Measurements from ENCODE around the gene SKAP2. TPM values are rescaled to one million over a fixed set of nuclear protein-coding genes. Genes with fewer than 3 reads are reported as not detected.

The SKAP2 gene
- polyA plus RNA-seq (2012; ENCODE audit: insufficient read depth, insufficient read length, low read depth) = 0.20 TPM

GRCh38 chr7:26864309-26865093 lies at the start of gene SKAP2:
Gene SKAP2, minus strand, starts transcription at chr7:26864590. Its CDS starts 161 bp downstream, at chr7:26864429.
- peaks cover 28% of the 10 kb centered on the region for H3K27me3 ChIP-seq
- H3K4me3 ChIP-seq (ENCODE audit: low read depth, low read length) = peak within 1 kb of the TSS; percentile 77
- DNase-seq = peak; percentile 98
- no peak for TF ChIP-seq CTCF (IDR thresholded peaks at IDR 0.05; ENCODE audit: low read depth, low read length)
- H3K4me1 ChIP-seq = no peaks in the 10 kb centered on the region
- no peaks in the 10 kb centered on the region for H3K36me3 ChIP-seq
- H3K9me3 ChIP-seq = no peaks in the 10 kb centered on the region

- H3K4me3 ChIP-seq (ENCODE audit: low read depth, low read length) = no peak overlapping the region
- H3K27me3 ChIP-seq = peaks cover 23% of the 10 kb centered on the region
- no peak for DNase-seq
- H3K36me3 ChIP-seq = no peaks in the 10 kb centered on the region
- TF ChIP-seq CTCF (IDR thresholded peaks at IDR 0.05; ENCODE audit: low read depth, low read length) = no peak
- H3K4me1 ChIP-seq = no peaks in the 10 kb centered on the region
- no peaks in the 10 kb centered on the region for H3K9me3 ChIP-seq
These were observed 48.6 kb upstream of the SKAP2 start for GRCh38 chr7:26912933-26913536.

GRCh38 chr7:26912338-26912737 lies 47.9 kb upstream of the SKAP2 start:
- Histone ChIP-seq H3K9me3 (no peaks in the 10 kb centered on the region), H3K4me1 (no peaks in the 10 kb centered on the region), H3K36me3 (no peaks in the 10 kb centered on the region), H3K27me3 (peaks cover 20% of the 10 kb centered on the region), H3K4me3 (ENCODE audit: low read depth, low read length) (no peak overlapping the region)
- TF ChIP-seq CTCF (IDR thresholded peaks at IDR 0.05; ENCODE audit: low read depth, low read length) = no peak
- no peak for DNase-seq

- H3K4me1 ChIP-seq = no peaks in the 10 kb centered on the region
- TF ChIP-seq CTCF (IDR thresholded peaks at IDR 0.05; ENCODE audit: low read depth, low read length) = no peak
These were observed 45.8 kb upstream of the SKAP2 start for GRCh38 chr7:26910221-26910620.

GRCh38 chr7:26900251-26900650 lies 35.9 kb upstream of the SKAP2 start:
- Histone ChIP-seq H3K27me3 (no peaks in the 10 kb centered on the region), H3K4me1 (no peaks in the 10 kb centered on the region), H3K9me3 (no peaks in the 10 kb centered on the region), H3K4me3 (ENCODE audit: low read depth, low read length) (no peak overlapping the region), H3K36me3 (no peaks in the 10 kb centered on the region)
- TF ChIP-seq CTCF (IDR thresholded peaks at IDR 0.05; ENCODE audit: low read depth, low read length) = no peak
- DNase-seq = no peak

More at GRCh38 chr7:26910221-26910620, 45.8 kb upstream of the SKAP2 start:
- no peaks in the 10 kb centered on the region for H3K9me3 ChIP-seq
- no peak overlapping the region for H3K4me3 ChIP-seq (ENCODE audit: low read depth, low read length)
- no peak for DNase-seq
- H3K27me3 ChIP-seq = peaks cover 6% of the 10 kb centered on the region
- no peaks in the 10 kb centered on the region for H3K36me3 ChIP-seq

GRCh38 chr7:26899519-26899918 lies 35.1 kb upstream of the SKAP2 start:
- Histone ChIP-seq H3K4me3 (ENCODE audit: low read depth, low read length) (no peak overlapping the region), H3K4me1 (no peaks in the 10 kb centered on the region), H3K9me3 (no peaks in the 10 kb centered on the region), H3K36me3 (no peaks in the 10 kb centered on the region), H3K27me3 (no peaks in the 10 kb centered on the region)
- no peak for DNase-seq
- no peak for TF ChIP-seq CTCF (IDR thresholded peaks at IDR 0.05; ENCODE audit: low read depth, low read length)
